ENCODE results near the gene C1orf210.

Gene C1orf210

GRCh38 chr1:43234267-43234666 is 51.1 kb downstream of the C1orf210 start:
- no peak for ATAC-seq
- TF ChIP-seq ZNF8 (CRISPR knock-in tag; IDR thresholded peaks at IDR 0.05) (no peak), TSHZ2 (CRISPR knock-in tag; IDR thresholded peaks at IDR 0.05) (no peak), PATZ1 (CRISPR knock-in tag; IDR thresholded peaks at IDR 0.05; ENCODE audit: borderline replicate concordance) (no peak), RARB (CRISPR knock-in tag; IDR thresholded peaks at IDR 0.05) (no peak), ESRRG (CRISPR knock-in tag; IDR thresholded peaks at IDR 0.05) (no peak), TOX (CRISPR knock-in tag; IDR thresholded peaks at IDR 0.05; ENCODE audit: borderline replicate concordance) (no peak), GLIS3 (CRISPR knock-in tag; IDR thresholded peaks at IDR 0.05) (no peak), ZC3H10 (CRISPR knock-in tag; IDR thresholded peaks at IDR 0.05) (no peak), CREB5 (CRISPR knock-in tag; IDR thresholded peaks at IDR 0.05; ENCODE audit: low read depth) (no peak)

GRCh38 chr1:43233631-43234030 is 51.8 kb downstream of the C1orf210 start:
- no peak for ATAC-seq
- no peak for TF ChIP-seq ESRRG (CRISPR knock-in tag; IDR thresholded peaks at IDR 0.05)
- TF ChIP-seq ZC3H10 (CRISPR knock-in tag; IDR thresholded peaks at IDR 0.05) = no peak
- no peak for TF ChIP-seq TOX (CRISPR knock-in tag; IDR thresholded peaks at IDR 0.05; ENCODE audit: borderline replicate concordance)
- TF ChIP-seq BACH2 (CRISPR knock-in tag; IDR thresholded peaks at IDR 0.05; ENCODE audit: borderline replicate concordance) = no peak
- TF ChIP-seq CSDC2 (CRISPR knock-in tag; IDR thresholded peaks at IDR 0.05) = no peak
- no peak for TF ChIP-seq POU6F1 (CRISPR knock-in tag; IDR thresholded peaks at IDR 0.05; ENCODE audit: borderline replicate concordance, low read depth)
- no peak for TF ChIP-seq ZFP30 (CRISPR knock-in tag; IDR thresholded peaks at IDR 0.05)
- TF ChIP-seq ARNTL (CRISPR knock-in tag; IDR thresholded peaks at IDR 0.05; ENCODE audit: borderline replicate concordance, low read depth) = no peak
- no peak for TF ChIP-seq GLIS3 (CRISPR knock-in tag; IDR thresholded peaks at IDR 0.05)
- no peak for TF ChIP-seq PATZ1 (CRISPR knock-in tag; IDR thresholded peaks at IDR 0.05; ENCODE audit: borderline replicate concordance)
- no peak for TF ChIP-seq CREB5 (CRISPR knock-in tag; IDR thresholded peaks at IDR 0.05; ENCODE audit: low read depth)
- no peak for TF ChIP-seq CSRNP3 (CRISPR knock-in tag; IDR thresholded peaks at IDR 0.05)
- no peak for TF ChIP-seq TSHZ2 (CRISPR knock-in tag; IDR thresholded peaks at IDR 0.05)
